NCI-H748 treated with DMSO at 0.1 percent for 48 hours (cell line): ENCODE results near the gene JMJD1C.
"Not testable (repeated sequence)": the region's sequence is repeated elsewhere in the genome, so short reads cannot be mapped to it uniquely, and the experiment has no call there.

Source experiments
- DNase-seq: peaks from one replicate; lab custom pipeline; 2025; lab: John Stamatoyannopoulos, UW

Gene JMJD1C

GRCh38 chr10:63286754-63287264, 179.0 kb downstream of the JMJD1C start:
- DNase-seq: no peak

- no peak for DNase-seq
Measured at GRCh38 chr10:63286340-63286739, 179.4 kb downstream of the JMJD1C start.

GRCh38 chr10:63283901-63284300, 181.9 kb downstream of the JMJD1C start:
- DNase-seq: not testable (repeated sequence)

- DNase-seq: no peak
Measured at GRCh38 chr10:63283093-63283492, 182.7 kb downstream of the JMJD1C start.

GRCh38 chr10:63281967-63282366, 183.8 kb downstream of the JMJD1C start:
- DNase-seq: no peak

DNA sequence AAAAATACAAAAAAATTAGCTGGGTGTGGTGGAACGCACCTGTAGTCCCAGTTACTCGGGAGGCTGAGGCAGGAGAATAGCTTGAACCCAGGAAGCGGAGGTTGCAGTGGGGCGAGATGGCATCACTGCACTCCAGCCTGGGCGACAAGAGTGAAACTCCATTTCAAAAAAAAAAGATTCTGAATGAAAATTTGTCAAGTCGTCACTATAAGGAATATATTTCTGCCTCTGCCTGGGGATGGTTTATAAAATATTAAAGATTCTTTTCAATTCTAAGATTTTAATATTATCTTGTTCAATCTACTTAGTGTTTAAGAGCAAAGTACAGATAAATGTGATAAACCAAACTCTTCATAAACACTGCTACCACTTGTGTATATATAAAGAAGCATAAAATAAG, 185.4 kb downstream of the JMJD1C start:
- no peak for DNase-seq

GRCh38 chr10:63275094-63275493, 190.7 kb downstream of the JMJD1C start:
- no peak for DNase-seq

DNA sequence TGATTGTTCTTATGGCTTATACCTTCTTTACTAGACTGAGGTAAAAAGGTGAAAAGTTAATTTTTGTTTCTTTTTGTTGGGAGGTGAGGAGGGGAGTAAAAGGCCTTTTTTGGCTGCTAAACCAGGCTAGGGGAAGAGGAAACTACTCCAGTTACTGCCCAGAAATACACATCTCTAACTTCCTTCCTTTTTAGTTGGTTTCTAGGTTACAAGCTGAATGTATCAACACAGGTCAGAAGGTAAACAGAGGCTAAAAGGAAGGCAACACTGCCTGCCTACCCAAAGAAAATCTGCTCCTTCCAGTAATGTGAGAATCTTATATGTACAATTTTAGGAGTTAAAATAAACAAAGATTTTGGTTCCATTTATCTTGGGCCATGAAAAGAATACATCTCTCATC, 192.2 kb downstream of the JMJD1C start:
- peak; percentile 1 for DNase-seq

GRCh38 chr10:63268798-63269503, 196.8 kb downstream of the JMJD1C start:
- peak; percentile 90 for DNase-seq

GRCh38 chr10:63268149-63268797, 197.5 kb downstream of the JMJD1C start:
- no peak for DNase-seq

DNA sequence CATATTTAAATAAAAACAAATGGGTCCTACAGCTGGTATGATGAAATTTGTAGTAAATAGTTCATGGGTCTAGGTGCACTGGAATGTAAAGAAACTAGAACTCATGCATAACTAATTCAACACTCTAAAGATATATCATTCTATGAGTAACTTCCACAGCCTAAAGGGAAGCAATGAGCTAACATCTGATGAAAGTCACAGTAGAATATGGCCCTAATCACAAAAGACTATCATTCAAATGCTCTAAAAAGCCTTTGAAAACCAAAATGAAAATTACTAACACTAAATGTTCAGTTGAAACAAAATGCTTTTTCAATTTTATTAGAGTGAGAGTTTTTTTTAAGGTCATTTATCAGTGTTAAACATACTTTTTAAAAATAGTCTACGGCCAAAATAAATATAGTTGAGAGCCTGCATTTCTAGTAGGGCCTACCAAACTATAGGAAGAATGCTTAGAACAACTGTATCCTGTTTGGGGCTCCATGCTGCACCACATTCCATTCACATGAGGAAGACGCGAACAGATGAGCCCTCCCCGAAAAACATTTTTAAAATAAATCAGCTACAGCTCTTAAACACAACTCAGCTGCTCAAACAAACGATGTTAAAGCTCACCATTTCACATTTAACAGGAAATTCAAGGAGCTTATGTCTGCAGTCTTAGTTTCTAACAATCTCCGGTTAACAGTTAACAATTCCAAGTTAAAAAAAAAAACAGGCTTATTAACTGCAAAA, 198.2 kb downstream of the JMJD1C start:
- no peak for DNase-seq

- no peak for DNase-seq
Measured at GRCh38 chr10:63266391-63267316, 199.1 kb downstream of the JMJD1C start.

DNA sequence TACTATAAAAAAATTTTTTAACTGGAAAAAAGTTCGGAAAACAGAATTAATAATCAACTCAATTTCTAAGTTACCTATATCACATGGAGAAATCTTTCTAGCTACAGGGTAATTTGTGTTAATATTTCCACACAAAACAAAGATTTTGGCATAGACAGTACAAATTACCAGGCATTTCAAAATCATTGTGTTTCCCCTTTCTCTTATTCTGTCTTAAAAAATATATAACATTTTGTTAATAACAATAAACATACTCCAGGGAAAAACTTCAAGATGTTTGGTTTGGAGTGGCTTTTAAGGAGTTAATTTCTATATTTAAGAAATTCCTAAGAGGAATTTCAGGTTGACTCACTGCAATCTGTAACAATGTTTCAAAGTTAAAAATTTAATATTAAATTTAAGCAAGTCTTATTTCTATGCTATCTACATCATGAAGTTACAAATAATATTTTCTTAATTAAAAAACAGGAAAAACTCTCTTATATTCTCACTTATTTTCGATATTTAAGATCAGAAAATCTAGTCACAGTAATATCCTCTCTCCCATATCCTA, 200.0 kb downstream of the JMJD1C start:
- DNase-seq: no peak

GRCh38 chr10:63265222-63265617, 200.6 kb downstream of the JMJD1C start:
- peak; percentile 11 for DNase-seq

DNA sequence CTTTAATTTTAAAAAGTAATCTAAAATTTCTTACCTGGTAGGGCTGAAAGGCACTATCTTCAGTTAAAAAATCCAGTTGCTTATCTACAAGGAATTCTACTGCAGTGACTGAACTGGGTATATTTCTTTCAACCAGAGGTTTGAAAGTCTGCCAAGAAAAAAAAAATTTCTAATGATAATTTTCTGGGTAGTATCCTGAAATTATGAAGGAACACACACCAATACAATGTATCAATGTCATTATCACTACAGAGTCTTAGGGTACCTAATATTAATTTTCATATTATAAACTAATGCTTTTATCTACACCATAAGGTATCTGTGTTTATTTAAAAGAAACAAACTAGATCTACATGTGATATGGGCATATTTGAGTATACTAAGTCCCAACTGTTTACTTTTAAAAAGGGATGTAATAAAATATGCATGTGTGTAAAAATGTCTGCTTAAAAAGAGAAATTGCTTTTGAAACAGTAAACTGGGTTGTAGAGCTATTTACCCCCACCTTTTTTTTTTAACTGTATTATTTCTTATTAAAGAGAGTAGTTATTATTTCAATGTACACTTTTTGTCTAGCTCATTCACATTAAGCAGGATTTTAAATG, 201.1 kb downstream of the JMJD1C start:
- no peak for DNase-seq

- DNase-seq: no peak
Measured at GRCh38 chr10:63262430-63263073, 203.2 kb downstream of the JMJD1C start.

DNA sequence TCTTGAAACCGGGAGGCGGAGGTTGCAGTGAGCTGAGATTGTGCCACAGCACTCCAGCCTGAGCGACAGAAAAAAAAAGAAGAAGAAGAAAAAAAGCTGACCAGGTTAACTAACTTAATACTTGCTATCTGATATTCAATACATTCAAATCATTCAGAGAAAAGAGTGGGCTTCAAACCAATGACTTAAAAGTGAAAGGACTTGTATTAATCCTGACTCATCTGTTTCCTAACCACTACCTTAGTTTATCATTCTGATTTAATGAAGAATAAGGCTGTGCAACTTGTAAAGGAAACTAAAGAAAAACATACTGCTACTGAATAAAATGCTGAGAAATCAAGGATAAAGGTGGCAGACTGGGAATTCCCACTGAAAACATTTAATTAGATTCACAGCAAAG, 204.3 kb downstream of the JMJD1C start:
- no peak for DNase-seq

GRCh38 chr10:63260860-63261251, 204.9 kb downstream of the JMJD1C start:
- DNase-seq: no peak

- DNase-seq: no peak
Measured at GRCh38 chr10:63260103-63260859, 205.5 kb downstream of the JMJD1C start.
